GM10847 (cell line): ENCODE data around the gene NPHP4.

ENCODE experiments used
- POLR2A ChIP-seq: IDR thresholded peaks from 2 replicates; pipeline ENCODE4 v1.6.1; 2011; ENCODE audit not compliant: insufficient read length; ENCODE audit errors: extremely low read depth

Gene NPHP4

DNA sequence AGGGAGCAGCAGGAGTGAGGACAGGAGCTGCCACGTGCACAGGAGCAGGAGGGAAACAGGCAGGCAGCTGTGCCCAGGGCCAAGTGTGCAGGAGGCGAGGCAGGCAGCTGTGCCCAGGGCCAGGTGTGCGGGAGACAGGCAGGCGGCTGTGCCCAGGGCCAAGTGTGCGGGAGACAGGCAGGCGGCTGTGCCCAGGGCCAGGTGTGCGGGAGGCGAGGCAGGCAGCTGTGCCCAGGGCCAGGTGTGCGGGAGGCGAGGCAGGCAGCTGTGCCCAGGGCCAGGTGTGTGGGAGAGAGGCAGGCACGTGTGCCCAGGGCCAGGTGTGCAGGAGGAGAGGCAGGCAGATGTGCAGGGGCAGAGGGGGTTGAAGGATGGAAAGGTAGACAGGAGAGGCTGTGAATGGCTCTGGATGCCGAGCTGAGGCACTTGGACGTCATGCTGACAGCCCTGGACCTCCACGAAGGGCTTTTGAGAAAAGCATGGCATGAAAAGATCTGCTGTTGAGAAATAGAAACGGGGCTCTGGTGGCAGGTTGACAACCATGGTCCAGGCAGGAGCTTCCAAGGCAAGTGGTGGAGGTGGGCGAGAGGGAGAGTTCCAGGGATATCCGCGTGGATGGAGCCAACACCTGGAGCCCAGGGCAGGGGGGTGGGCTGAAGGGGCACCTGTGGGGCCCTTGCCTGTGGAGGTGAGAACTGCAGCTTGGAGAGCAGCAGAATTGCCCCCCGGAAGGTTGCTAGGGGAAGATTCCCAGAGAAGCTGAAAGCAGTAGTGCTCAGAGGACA, 19.1 kb upstream of the NPHP4 start:
- no peak for TF ChIP-seq POLR2A

DNA sequence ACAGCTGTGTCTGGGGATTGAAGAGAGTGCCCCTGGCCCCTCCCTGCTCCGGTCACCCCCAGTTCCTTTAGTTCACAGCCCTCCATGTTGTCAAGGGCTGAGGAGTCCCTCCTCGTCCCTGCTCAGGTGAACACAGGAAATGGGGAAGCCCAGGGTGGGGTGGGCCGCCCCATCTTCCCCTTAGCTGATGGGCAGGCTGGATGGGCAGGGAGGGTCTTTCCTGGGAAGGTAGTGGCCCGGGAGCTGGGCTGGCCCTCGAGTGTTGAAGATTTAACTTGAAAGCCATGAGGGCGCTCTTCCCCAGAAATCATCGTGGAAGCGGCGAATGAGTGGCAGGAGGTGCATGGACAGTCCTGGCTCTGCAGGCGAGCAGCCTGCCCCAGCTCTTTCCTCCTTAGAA, 18.3 kb upstream of the NPHP4 start:
- no peak for TF ChIP-seq POLR2A

DNA sequence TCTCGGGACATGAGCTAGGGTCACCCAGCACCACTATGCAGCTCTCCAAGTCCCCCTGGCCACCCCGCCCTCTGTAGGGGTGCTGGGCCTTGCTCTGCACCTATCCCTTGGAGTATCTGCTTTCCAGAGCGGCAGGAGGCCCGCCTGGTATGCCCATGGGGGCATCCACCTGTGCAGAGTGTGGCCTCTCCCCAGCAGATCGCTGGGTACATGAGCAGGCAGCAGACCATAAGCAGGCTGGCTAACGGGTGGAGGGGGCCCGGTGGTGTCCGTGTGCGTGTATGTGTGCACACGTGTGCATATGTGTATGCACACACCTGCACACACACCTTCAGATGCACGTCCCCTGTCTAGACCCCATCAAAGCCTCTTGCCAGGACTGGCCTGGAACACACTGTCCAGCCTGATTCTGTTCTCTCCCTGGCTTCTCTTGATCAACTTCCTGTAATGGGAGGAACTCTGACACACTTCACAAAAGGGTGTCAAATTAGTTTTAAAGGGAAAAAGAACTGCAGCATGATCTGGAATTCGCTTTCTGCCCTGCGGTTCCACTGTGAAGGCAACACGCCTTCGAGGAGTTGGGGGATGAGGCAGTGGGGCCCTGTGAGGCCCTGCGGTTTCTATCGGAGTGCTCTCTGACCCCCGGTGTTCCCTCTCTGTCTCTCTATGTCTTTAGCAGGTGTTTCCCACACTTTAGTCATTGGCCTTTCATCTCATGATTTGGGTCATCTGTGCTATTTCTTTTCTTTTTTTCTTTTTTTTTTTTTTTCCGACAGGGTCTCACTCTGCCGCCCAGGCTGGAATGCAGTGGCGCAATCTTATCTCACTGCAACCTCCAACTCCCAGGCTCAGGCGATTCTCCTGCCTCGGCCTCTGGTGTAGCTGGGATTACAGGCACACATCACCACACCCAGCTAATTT, 17.2 kb upstream of the NPHP4 start:
- TF ChIP-seq POLR2A: no peak

DNA sequence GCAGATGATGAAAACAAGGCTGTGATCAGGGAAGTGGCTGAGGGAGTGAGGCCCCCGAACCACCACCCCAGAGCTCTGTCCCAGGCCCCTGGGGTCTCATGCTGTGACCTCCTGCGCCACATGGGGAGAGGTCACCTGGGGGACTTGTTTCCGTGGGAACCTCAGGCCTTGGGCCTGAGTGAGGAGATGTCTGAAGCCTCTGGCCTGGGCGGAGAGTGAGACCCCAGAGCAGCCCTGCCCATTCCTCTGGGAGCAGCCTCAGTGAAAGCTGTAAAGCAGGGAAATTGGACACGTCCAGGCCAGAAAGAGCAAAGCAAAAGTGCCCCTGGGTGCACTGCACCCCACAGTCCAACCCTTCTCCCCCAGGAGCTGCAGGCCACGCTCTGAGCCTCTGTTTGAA, 16.5 kb upstream of the NPHP4 start:
- no peak for TF ChIP-seq POLR2A

DNA sequence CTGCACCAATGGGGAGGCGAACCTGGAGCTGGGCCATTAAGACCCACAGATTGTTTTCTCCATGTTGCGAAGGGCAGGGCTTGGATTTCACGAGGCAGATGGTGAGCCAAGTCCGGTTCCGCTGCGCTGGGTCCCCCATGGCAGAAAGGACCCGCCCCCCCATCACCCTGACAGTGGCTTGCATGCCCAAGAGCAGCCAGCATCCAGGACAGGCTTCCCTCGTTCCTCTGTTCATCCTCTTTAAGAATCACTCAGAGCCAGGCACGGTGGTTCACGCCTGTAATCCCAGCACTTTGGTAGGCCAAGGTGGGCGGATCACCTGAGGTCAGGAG, 15.8 kb upstream of the NPHP4 start:
- TF ChIP-seq POLR2A: no peak

DNA sequence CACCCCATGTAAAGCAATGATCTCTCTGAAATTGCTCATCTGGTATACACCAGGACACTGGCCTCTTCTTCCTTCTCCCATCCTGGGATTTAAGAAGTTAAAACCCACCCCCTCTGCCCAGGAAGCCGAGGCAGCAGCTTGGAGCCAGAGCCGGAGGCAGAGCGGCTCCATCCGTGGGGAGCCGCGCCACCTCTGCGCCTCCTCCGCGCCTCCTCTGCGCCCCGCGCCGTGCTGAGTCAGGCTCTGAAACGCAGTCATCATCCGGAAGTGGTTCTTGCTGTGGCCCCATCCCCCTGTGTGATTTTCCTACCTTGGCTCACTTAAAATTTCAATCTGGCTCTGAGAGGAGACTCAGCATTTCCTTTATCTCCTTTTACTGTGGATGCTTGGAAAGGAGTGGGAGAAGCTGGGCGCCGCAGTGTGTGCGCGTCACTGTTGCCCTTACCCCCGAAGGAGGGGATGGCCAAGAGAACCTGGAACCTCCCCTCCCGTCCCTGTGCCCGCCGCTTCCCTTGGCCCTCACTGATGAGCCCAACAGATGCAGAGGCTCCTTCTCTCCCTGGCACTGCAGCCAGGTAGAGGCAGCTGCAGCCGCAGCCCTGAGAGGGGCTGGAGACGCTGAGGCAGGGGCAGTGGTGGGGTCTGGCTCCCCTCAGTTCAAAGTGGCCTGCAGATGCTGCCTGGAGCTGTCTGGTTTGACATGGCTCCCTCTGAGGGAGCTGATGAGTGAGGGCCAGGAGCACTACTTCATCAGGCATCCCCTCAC, 15.3 kb upstream of the NPHP4 start:
- no peak for TF ChIP-seq POLR2A

DNA sequence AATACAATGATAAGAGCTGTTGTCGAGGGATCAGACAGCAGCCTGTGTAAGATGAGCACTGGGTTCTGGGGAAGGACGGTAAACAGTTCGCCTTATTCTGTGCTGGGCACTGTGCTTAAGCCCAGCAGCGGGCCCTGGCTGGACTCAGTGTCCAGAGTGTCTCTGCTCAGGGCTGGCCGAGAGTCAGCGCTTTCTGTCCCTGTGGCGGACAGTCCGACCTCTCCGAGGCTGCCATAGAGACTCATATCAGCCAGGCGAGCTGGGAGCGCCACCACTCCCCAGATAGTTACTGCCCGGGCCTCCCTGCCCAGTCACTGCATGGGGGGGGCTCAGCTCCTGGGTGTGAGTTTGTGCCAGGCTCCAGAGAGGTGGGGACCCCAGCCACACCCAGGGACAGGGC, 14.7 kb upstream of the NPHP4 start:
- TF ChIP-seq POLR2A: no peak

DNA sequence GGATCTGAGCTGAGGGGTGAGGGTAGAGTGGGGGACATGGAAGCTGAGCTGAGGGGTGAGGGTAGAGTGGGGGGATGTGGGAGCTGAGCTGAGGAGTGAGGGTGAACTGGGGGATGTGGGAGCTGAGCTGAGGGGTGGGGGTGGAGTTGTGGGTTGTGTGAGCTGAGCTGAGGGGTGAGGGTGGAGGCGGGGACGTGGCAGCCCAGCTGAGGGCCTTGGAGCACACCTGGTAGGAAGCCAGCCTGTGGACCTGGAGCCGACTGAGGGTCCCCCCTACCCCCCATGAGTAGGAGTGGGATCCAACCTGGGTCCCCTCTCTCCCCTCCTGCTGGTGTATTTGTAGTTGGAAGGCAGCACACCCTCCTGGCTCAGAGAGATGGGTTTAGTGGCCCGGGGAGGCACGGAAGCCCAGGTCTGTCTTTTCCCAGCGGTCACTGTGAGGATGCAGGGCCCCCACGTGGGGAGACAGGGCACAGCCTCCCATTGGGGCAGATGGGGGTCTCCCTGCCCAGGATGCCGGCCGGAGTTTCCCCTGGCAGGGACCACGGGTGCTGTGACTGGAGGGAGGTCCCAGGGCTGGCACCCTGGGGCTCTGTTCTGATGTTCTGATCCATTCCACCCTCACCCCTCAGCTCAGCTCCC, 13.2 kb upstream of the NPHP4 start:
- TF ChIP-seq POLR2A: no peak

DNA sequence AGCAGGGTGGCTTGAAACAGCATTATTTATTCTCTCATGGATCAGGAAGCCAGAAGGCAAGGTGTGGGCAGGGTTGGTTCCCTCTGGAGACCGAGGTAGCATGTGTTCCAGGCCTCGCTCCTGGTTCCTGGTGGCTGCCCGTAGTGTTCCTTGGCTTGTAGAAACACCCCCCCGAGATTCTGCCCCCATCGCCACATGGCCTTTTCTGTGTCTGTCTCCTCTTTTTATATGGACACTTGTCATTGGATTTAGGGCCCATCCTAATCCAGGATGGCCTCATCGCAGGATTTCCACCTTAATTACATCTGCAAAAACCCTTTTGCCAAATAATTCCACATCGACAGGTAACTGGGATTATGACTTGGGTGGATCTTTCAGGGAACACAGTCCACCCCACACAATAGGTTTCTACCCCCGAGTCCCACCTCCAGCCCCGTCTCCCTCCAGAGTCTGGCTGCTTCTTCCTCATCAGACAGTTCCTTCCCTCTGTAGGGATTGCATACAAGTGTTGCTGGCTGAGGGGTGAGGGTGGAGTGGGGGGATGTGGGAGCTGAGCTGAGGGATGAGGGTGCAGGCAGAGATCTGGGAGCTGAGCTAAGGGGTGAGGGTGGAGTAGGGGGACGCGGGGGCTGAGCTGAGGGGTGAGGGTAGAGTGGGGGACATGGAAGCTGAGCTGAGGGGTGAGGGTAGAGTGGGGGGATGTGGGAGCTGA, 12.3 kb upstream of the NPHP4 start:
- TF ChIP-seq POLR2A: no peak

DNA sequence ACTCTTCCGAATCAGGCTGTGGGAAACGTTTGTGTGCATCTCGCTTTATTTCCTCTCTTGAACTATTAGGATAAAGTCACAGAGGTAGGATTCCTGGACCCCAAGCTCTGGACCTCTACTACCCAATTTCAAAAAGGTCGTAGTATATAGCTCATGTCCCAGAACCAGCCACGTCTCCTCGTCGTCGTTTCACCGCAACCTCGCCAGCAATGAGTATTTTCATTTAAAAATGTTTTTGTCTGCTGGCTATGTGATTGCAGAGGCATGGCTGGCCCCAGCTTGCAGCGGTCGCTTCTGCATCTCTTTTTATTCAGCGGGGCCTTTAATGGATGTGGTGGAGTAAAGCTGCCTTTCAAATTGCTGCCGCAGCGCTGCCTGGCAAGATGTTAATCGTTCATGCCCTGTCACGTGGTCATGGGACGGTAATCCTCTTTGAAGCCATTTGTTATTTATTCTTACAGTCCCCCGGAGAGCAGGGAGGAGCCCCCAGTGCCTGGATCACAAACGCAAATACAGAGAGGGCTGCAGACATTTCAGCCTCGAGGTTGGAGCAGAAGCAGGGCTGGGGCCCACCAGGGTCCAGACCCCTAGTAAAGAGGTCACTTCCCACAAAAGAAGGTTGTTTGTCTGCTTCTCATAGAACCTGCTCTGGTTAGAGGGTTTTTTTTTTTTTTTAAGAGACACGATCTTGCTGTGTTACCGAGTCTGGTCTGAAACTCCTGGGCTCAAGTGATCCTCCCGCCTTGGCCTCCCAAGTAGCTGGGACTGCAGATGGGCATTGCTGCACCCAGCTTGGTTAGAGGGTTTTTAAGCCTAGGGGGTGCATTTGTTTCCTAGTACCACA, 11.6 kb upstream of the NPHP4 start:
- no peak for TF ChIP-seq POLR2A

DNA sequence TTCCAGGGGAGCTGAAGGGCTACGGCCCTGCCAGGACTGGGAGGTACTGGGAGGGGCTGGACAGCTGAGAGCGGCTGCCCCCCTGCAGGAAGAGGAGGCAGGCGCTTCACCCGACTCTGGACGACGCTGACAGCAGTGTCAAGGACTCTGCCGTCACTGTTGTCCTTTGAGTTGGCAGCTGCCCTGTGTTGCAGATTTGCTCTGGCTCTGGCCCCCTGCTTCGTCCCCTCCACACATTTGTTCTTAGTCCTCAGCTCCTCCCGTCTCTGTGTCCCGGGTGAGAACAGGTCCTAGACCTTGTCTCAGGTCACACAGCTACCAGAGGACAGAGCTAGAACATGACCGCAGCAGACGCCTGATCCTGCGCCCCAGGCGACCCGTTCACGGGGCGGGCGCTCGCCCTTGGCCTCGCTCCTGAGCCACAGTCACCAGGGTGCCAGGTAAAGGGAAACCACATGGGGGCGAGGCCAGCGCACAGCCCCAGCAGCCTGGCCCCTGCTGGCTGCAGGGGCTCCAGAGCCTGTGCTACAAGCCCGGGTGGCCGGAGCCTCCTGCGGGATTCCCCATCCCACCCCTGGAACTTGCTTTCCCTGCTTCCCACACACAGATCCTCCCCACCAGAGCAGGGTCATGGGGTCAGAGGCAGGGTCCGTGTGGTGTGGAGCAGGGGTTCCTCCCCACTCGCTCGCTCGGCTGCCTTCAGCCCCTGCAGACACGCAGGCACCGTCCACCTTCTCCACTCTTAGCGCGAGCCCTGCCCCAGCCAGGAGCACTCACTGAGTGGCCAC, 10.7 kb upstream of the NPHP4 start:
- no peak for TF ChIP-seq POLR2A

DNA sequence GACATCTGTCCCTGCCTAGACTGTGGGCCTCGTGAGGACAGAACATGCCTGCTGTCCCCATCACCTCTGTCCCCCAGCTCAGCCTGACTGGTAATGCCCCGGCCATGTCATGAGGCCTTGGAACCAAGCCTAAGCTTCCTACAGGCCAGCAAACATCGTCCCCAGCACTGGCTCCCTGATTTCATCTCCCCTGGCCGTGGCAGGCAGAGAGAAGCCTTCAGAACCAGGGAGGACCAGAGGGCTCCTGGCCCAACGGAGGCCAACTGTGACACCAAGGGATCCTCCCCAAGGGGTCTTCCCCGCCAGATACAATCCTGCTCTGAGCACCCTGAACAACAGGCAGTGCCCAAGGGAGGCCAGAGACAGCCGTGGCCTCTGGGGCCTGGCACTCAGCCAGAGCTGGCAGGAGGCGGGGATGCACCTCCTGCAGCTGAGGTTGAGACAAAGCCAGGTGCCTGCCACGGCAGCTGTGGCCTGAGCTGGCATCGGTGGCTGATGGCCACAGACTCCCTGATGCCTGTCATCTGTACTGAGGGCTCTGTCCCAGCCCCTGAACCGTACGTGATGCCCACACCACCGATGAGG, 9.9 kb upstream of the NPHP4 start:
- no peak for TF ChIP-seq POLR2A
